ENCODE measurements around the gene GGNBP2.

Gene GGNBP2

GRCh38 chr17:36632916-36633771 is 88.4 kb downstream of the GGNBP2 start:
- DNase-seq (ENCODE audit: low spot score), result no peak

Measured in kidney capillary endothelial cell (primary cell).